Hepatocyte (in vitro differentiated cells): ENCODE results near the gene AFF2.

Experiments
- CTCF ChIP-seq: fragments of 200-600 bp; sonication (generic); IDR thresholded peaks from 2 replicates; pipeline ENCODE4 v1.5.1; 2016; ENCODE audit warnings: antibody characterized with exemption, mild to moderate bottlenecking; ENCODE audit not compliant: poor library complexity
- EZH2 ChIP-seq: fragments of 200-600 bp; sonication (generic); IDR thresholded peaks from 2 replicates; pipeline ENCODE4 v1.6.1; 2016; ENCODE audit warnings: antibody characterized with exemption, mild to moderate bottlenecking, borderline replicate concordance

GRCh38 chrX:148741441-148741840 lies 241.0 kb downstream of the AFF2 start:
- TF ChIP-seq CTCF (no peak), EZH2 (no peak)
